ENCODE measurements around the gene TCF25. TPM values are rescaled to one million over a fixed set of nuclear protein-coding genes. Genes with fewer than 3 reads are reported as not detected.
A peak's percentile ranks its signal among the peaks of the same experiment; 100 is the strongest.

TCF25 gene
- total RNA-seq, 1 experiment from 2014 or later = 345 TPM

DNA sequence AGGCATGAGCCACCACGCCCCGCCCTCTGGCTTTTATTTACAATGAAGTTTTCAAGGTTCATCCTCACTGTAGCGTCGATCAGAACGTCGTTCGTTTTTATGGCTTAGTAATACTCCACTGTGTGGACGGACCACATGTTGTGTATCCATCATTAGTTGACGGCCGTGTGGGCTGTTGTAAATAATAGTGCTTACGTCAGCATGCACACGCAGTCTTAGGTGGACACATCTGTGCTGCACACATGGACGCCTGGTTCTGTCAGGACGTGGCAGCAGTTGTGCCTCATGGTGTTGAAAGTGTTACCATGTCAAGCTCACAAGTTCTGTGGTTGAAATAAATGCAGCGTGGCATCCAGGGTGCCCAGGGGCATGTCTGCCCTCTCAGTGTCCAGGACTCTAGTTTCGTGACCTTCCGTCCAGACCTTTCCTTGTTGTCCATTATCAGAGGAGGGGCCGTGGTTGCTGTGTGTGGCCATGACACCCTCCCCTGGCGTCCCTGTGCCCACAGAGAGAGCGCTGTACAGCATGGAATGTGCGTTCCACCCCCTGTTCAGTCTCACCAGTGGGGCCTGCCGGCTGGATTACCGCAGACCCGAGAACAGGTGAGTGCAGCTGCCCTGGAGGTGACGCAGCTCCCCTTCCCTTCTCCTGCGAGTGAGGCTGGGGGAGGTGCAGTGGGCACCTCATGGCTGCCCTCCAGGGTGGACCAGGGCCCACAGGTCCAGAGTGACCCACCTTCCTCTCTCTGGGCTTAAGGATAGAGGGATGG, 22.3 kb downstream of the TCF25 start:
- Histone ChIP-seq H3K9ac (ENCODE audit: low read length) (no peak overlapping the region), H3K27ac (ENCODE audit: low read depth, low read length) (no peak overlapping the region), H3K4me3 (replicated peaks in 1 of 2; ENCODE audit: low read depth in 1 of 2, low read length in 2 of 2) (no peak overlapping the region), H4K20me1 (ENCODE audit: insufficient read depth) (no peaks in the 10 kb centered on the region), H3K9me2 (ENCODE audit: insufficient read depth) (no peaks in the 10 kb centered on the region), H3K36me3 (ENCODE audit: control insufficient read depth in 1 of 2, insufficient read depth in 2 of 2, low read length in 2 of 2) (peaks cover 58 to 81% of the 10 kb centered on the region in 2 experiments), H3K27me3 (ENCODE audit: insufficient read depth, low read length) (no peaks in the 10 kb centered on the region), H3K9me3 (ENCODE audit: control insufficient read depth in 1 of 2, insufficient read depth in 1 of 2, low read depth in 1 of 2, low read length in 2 of 2) (no peaks in the 10 kb centered on the region), H3K4me1 (ENCODE audit: control insufficient read depth in 1 of 2, insufficient read depth in 2 of 2, low read length in 2 of 2) (no peaks in the 10 kb centered on the region), H2AFZ (ENCODE audit: low read depth, low read length, poor library complexity, severe bottlenecking) (no peak overlapping the region), H3K79me2 (ENCODE audit: insufficient read depth, low read length) (peaks cover 12% of the 10 kb centered on the region; the same call in 1 of the 2 replicates), H3K4me2 (ENCODE audit: low read length) (no peak overlapping the region)
- TF ChIP-seq EZH2phosphoT487 (IDR thresholded peaks at IDR 0.05; ENCODE audit: borderline replicate concordance) (no peak), EGR1 (IDR thresholded peaks at IDR 0.05; ENCODE audit: low read depth) (no peak), POLR2AphosphoS5 (IDR thresholded peaks at IDR 0.05; ENCODE audit: low read depth, low read length) (peak; percentile 8; the same call in 1 of the 2 replicates)
- intact Hi-C loops (cut with micrococcal nuclease) = no loop called here
- RAD21 ChIA-PET (ENCODE audit: low non-redundant PET in 1 of 2, low total read pairs in 2 of 2, uncharacterized antibody in 2 of 2, unreplicated experiment in 2 of 2) = no interaction called here
- DNase-seq (ENCODE audit: low read depth, low spot score) (no peak), ATAC-seq (no peak)
- CTCF ChIA-PET = no interaction called here
- POLR2A ChIA-PET = interaction anchor here (0.7 kb wide), 1 partner anchor 27 kb away, joined by 3 read pairs; the partner anchor contains the start of gene TUBB3
- BruUV-seq (replicated peaks) = no TSS peak

DNA sequence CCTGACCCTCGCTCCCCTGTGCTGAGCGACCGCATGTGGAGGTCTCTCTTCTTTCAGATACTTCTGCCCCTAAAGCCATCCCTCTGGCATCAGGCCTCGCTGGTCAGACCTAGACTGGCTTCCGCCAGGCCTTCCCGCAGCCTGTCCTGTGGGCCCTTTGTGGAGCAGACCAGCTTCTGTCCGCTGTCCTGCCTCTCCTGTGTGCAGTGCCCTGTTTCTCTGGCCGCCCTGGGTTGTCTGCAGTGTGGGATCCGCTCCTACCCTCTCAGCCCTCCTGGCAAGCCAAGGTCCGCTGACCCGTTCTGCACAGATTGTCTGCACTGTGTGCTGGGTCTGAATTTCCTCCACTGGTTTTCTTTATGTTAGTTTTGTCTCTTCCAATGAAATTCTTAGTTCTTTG, 23.8 kb downstream of the TCF25 start:
- ChIA-PET POLR2A (no interaction called here), RAD21 (ENCODE audit: low non-redundant PET in 1 of 2, low total read pairs in 2 of 2, uncharacterized antibody in 2 of 2, unreplicated experiment in 2 of 2) (no interaction called here), CTCF (interaction anchor here (0.6 kb wide), 1 partner anchor 13 kb away, joined by 4 read pairs; no protein-coding TSS in a partner anchor)
- H3K9ac ChIP-seq (ENCODE audit: low read length) = no peak overlapping the region
- H3K27me3 ChIP-seq (ENCODE audit: insufficient read depth, low read length) = no peaks in the 10 kb centered on the region
- H4K20me1 ChIP-seq (ENCODE audit: insufficient read depth) = no peaks in the 10 kb centered on the region
- H3K36me3 ChIP-seq (ENCODE audit: control insufficient read depth in 1 of 2, insufficient read depth in 2 of 2, low read length in 2 of 2) = peaks cover 45 to 70% of the 10 kb centered on the region in 2 experiments
- intact Hi-C loops (cut with micrococcal nuclease) = loop anchor here (1.0 kb wide), 1 partner anchor 10 kb away; no protein-coding TSS in a partner anchor
- no peaks in the 10 kb centered on the region for H3K9me2 ChIP-seq (ENCODE audit: insufficient read depth)
- no peak for DNase-seq (ENCODE audit: low read depth, low spot score)
- no peak for ATAC-seq
- H3K9me3 ChIP-seq (ENCODE audit: control insufficient read depth in 1 of 2, insufficient read depth in 1 of 2, low read depth in 1 of 2, low read length in 2 of 2) = no peaks in the 10 kb centered on the region
- no peak overlapping the region for H3K27ac ChIP-seq (ENCODE audit: low read depth, low read length)
- no TSS peak for BruUV-seq (replicated peaks)
- H3K4me3 ChIP-seq (replicated peaks in 1 of 2; ENCODE audit: low read depth in 1 of 2, low read length in 2 of 2) = no peak overlapping the region
- no peaks in the 10 kb centered on the region for H3K4me1 ChIP-seq (ENCODE audit: control insufficient read depth in 1 of 2, insufficient read depth in 2 of 2, low read length in 2 of 2)
- no peak overlapping the region for H3K4me2 ChIP-seq (ENCODE audit: low read length)
- no peak overlapping the region for H2AFZ ChIP-seq (ENCODE audit: low read depth, low read length, poor library complexity, severe bottlenecking)
- peaks cover 3% of the 10 kb centered on the region; the same call in 1 of the 2 replicates for H3K79me2 ChIP-seq (ENCODE audit: insufficient read depth, low read length)
- TF ChIP-seq EZH2phosphoT487 (IDR thresholded peaks at IDR 0.05; ENCODE audit: borderline replicate concordance) = no peak
- TF ChIP-seq, protein P1, sequence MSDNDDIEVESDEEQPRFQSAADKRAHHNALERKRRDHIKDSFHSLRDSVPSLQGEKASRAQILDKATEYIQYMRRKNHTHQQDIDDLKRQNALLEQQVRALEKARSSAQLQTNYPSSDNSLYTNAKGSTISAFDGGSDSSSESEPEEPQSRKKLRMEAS (IDR thresholded peaks at IDR 0.05) = no peak
- TF ChIP-seq, protein P2, sequence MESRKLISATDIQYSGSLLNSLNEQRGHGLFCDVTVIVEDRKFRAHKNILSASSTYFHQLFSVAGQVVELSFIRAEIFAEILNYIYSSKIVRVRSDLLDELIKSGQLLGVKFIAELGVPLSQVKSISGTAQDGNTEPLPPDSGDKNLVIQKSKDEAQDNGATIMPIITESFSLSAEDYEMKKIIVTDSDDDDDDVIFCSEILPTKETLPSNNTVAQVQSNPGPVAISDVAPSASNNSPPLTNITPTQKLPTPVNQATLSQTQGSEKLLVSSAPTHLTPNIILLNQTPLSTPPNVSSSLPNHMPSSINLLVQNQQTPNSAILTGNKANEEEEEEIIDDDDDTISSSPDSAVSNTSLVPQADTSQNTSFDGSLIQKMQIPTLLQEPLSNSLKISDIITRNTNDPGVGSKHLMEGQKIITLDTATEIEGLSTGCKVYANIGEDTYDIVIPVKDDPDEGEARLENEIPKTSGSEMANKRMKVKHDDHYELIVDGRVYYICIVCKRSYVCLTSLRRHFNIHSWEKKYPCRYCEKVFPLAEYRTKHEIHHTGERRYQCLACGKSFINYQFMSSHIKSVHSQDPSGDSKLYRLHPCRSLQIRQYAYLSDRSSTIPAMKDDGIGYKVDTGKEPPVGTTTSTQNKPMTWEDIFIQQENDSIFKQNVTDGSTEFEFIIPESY (IDR thresholded peaks at IDR 0.05; ENCODE audit: extremely low read depth, insufficient replicate concordance, low read length) = no peak
- no peak for TF ChIP-seq SP1 (IDR thresholded peaks at IDR 0.05; ENCODE audit: low read depth)
- no peak for TF ChIP-seq CBX3 (IDR thresholded peaks at IDR 0.05; ENCODE audit: low read depth)
- TF ChIP-seq ZNF274 (IDR thresholded peaks at IDR 0.05; ENCODE audit: low read depth, low read length) = no peak
- no peak for TF ChIP-seq ZFX (IDR thresholded peaks at IDR 0.05)
- TF ChIP-seq, protein P3, sequence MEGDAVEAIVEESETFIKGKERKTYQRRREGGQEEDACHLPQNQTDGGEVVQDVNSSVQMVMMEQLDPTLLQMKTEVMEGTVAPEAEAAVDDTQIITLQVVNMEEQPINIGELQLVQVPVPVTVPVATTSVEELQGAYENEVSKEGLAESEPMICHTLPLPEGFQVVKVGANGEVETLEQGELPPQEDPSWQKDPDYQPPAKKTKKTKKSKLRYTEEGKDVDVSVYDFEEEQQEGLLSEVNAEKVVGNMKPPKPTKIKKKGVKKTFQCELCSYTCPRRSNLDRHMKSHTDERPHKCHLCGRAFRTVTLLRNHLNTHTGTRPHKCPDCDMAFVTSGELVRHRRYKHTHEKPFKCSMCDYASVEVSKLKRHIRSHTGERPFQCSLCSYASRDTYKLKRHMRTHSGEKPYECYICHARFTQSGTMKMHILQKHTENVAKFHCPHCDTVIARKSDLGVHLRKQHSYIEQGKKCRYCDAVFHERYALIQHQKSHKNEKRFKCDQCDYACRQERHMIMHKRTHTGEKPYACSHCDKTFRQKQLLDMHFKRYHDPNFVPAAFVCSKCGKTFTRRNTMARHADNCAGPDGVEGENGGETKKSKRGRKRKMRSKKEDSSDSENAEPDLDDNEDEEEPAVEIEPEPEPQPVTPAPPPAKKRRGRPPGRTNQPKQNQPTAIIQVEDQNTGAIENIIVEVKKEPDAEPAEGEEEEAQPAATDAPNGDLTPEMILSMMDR (IDR thresholded peaks at IDR 0.05 in 2 of 3, conservative IDR thresholded peaks at IDR 0.05 in 1 of 3; ENCODE audit: borderline replicate concordance in 1 of 3, insufficient read depth in 1 of 3, low read depth in 2 of 3, low read length in 2 of 3) = no peak
- TF ChIP-seq EGR1 (IDR thresholded peaks at IDR 0.05; ENCODE audit: low read depth) = no peak
- no peak for TF ChIP-seq SRF (IDR thresholded peaks at IDR 0.05; ENCODE audit: low read depth)

All from HCT116 (cell line).